ENCODE measurements around the gene DSG4. TPM values are rescaled to one million over a fixed set of nuclear protein-coding genes. Genes with fewer than 3 reads are reported as not detected.
"Not testable (repeated sequence)": the region's sequence is repeated elsewhere in the genome, so short reads cannot be mapped to it uniquely, and the experiment has no call there.

DSG4 gene, protein sequence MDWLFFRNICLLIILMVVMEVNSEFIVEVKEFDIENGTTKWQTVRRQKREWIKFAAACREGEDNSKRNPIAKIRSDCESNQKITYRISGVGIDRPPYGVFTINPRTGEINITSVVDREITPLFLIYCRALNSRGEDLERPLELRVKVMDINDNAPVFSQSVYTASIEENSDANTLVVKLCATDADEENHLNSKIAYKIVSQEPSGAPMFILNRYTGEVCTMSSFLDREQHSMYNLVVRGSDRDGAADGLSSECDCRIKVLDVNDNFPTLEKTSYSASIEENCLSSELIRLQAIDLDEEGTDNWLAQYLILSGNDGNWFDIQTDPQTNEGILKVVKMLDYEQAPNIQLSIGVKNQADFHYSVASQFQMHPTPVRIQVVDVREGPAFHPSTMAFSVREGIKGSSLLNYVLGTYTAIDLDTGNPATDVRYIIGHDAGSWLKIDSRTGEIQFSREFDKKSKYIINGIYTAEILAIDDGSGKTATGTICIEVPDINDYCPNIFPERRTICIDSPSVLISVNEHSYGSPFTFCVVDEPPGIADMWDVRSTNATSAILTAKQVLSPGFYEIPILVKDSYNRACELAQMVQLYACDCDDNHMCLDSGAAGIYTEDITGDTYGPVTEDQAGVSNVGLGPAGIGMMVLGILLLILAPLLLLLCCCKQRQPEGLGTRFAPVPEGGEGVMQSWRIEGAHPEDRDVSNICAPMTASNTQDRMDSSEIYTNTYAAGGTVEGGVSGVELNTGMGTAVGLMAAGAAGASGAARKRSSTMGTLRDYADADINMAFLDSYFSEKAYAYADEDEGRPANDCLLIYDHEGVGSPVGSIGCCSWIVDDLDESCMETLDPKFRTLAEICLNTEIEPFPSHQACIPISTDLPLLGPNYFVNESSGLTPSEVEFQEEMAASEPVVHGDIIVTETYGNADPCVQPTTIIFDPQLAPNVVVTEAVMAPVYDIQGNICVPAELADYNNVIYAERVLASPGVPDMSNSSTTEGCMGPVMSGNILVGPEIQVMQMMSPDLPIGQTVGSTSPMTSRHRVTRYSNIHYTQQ
- not detected in 2 replicates for total RNA-seq

- TF ChIP-seq, protein P1, sequence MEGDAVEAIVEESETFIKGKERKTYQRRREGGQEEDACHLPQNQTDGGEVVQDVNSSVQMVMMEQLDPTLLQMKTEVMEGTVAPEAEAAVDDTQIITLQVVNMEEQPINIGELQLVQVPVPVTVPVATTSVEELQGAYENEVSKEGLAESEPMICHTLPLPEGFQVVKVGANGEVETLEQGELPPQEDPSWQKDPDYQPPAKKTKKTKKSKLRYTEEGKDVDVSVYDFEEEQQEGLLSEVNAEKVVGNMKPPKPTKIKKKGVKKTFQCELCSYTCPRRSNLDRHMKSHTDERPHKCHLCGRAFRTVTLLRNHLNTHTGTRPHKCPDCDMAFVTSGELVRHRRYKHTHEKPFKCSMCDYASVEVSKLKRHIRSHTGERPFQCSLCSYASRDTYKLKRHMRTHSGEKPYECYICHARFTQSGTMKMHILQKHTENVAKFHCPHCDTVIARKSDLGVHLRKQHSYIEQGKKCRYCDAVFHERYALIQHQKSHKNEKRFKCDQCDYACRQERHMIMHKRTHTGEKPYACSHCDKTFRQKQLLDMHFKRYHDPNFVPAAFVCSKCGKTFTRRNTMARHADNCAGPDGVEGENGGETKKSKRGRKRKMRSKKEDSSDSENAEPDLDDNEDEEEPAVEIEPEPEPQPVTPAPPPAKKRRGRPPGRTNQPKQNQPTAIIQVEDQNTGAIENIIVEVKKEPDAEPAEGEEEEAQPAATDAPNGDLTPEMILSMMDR (conservative IDR thresholded peaks at IDR 0.05; ENCODE audit: low read depth, low read length) = no peak
- DNase-seq (ENCODE audit: low read depth) = no peak
These were observed at the start of gene DSG4 for GRCh38 chr18:31376477-31376876. Gene DSG4 (plus strand): TSS chr18:31376777. CDS start chr18:31376912, 135 bp downstream.

DNA sequence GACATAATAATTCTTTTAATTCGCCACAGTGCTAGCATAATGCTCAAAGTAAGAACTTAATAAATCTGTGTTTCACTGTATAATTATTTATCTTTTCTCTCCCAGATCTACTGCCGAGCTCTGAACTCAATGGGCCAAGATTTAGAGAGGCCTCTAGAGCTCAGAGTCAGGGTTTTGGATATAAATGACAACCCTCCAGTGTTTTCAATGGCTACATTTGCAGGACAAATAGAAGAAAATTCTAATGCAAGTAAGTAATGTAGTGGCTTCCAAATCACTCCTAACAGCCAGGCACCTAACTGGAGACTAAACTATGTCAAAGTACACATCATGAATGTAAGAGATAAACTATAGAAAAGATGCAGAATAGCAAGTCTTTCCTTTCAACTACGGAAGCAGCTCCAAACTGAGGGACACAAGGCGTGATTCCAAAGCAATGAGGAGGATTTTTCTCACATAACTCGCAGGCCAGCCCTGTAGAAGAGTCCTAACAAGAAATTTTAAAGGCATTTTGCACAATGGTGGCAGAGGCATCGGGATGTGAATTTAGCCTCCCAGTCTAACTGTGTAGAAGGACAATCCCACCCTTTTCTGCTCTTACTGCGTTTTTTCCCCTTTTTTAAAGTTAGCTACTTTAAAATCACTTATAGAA is 46.7 kb upstream of the DSG4 start:
- TF ChIP-seq, protein P1 (conservative IDR thresholded peaks at IDR 0.05; ENCODE audit: low read depth, low read length) = no peak
- H3K4me3 ChIP-seq (ENCODE audit: low read depth, low read length) = no peak overlapping the region
- no peak for DNase-seq (ENCODE audit: low read depth)

More at GRCh38 chr18:31376477-31376876, at the start of gene DSG4:
- no peak within 1 kb of the TSS for H3K4me3 ChIP-seq (ENCODE audit: low read depth, low read length)

DNA sequence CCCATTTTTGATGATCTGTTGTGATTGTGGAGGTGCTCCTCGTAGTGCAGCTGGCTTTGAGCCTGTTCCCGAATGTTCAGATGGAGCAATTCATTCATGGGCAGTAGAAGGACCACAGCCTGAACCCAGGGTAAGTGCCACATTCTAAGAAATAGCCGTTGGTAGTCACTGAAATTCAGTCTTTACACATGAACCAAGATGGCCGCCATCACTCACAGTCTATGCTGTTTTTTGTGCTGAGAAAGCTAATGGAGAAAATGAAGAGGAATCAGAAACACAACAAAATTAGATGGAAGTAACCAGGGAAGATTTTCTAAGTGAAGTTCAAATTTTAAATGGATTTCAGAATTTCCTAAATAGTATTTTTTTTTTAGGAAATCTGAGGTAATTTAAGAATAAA is 33.1 kb upstream of the DSG4 start:
- no peak overlapping the region for H3K4me3 ChIP-seq (ENCODE audit: low read depth, low read length)
- TF ChIP-seq, protein P1 (conservative IDR thresholded peaks at IDR 0.05; ENCODE audit: low read depth, low read length) = no peak
- no peak for DNase-seq (ENCODE audit: low read depth)

GRCh38 chr18:31353336-31353735 is 23.2 kb upstream of the DSG4 start:
- not testable (repeated sequence) for H3K4me3 ChIP-seq (ENCODE audit: low read depth, low read length); DNase-seq (ENCODE audit: low read depth)

DNA sequence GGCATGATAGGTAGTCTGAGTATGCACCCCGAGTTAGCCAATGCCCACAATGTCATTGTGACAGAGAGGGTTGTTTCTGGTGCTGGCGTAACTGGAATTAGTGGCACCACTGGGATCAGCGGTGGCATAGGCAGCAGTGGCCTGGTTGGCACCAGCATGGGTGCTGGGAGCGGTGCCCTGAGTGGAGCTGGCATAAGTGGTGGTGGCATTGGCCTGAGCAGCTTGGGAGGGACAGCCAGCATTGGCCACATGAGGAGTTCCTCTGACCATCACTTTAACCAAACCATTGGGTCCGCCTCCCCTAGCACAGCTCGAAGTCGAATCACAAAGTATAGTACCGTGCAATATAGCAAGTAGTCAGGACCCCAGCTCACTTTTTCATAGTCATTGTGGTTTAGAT is 21.6 kb upstream of the DSG4 start:
- H3K4me3 ChIP-seq (ENCODE audit: low read depth, low read length) = no peak overlapping the region
- TF ChIP-seq, protein P1 (conservative IDR thresholded peaks at IDR 0.05; ENCODE audit: low read depth, low read length) = no peak
- no peak for DNase-seq (ENCODE audit: low read depth)

DNA sequence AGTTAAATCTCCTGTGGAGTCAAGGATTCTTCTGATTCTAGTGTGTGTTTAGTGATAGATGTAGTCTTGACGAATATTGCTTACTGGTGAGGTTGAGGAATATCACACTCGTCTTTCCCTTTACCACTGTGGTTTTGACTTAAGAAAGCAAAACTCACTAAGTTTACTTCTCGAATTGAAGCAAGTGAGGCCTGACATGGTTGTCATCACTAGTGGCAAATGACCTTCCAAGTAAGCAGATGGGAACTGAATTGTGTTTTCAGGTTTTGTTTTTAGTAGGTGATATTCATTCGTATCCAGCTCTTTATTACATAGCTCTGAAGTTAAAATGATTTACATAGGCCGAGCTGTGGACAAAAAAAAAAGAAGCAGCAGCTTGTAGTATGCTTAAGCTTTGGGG is 20.6 kb upstream of the DSG4 start:
- TF ChIP-seq, protein P1 (conservative IDR thresholded peaks at IDR 0.05; ENCODE audit: low read depth, low read length) = no peak
- no peak overlapping the region for H3K4me3 ChIP-seq (ENCODE audit: low read depth, low read length)
- no peak for DNase-seq (ENCODE audit: low read depth)

- no peak overlapping the region for H3K4me3 ChIP-seq (ENCODE audit: low read depth, low read length)
- DNase-seq (ENCODE audit: low read depth) = no peak
- TF ChIP-seq, protein P1 (conservative IDR thresholded peaks at IDR 0.05; ENCODE audit: low read depth, low read length) = no peak
These were observed 12.4 kb upstream of the DSG4 start for GRCh38 chr18:31364190-31364589.
